Keratinocyte (primary cell): ENCODE results near the gene ATP13A1.

Source experiments
- CTCF ChIP-seq, 3 experiments: IDR thresholded peaks in 1 of 3; conservative IDR thresholded peaks in 1 of 3; optimal IDR thresholded peaks in 1 of 3; 2 replicates in 2 of 3; 3 replicates in 1 of 3; pipeline versions ENCODE3 to v1.5.1; 2011; ENCODE audit warnings: low read length in 3 of 3, mild to moderate bottlenecking in 3 of 3, moderate library complexity in 2 of 3, control low read depth in 1 of 3, inconsistent platforms in 1 of 3; ENCODE audit not compliant: insufficient read depth in 2 of 3; ENCODE audit errors: extremely low read depth in 1 of 3
- EZH2 ChIP-seq: IDR thresholded peaks from one replicate; pipeline ENCODE4 v1.6.1; 2012; ENCODE audit warnings: inconsistent platforms, mild to moderate bottlenecking, low read length, moderate library complexity

- TF ChIP-seq CTCF (optimal IDR thresholded peaks at IDR 0.05 in 1 of 3, IDR thresholded peaks at IDR 0.05 in 1 of 3, conservative IDR thresholded peaks at IDR 0.05 in 1 of 3; ENCODE audit: extremely low read depth in 1 of 3, insufficient read depth in 2 of 3, low read length in 3 of 3) (no peak), EZH2 (no peak)
Measured at GRCh38 chr19:19652482-19653295, 10.8 kb downstream of the ATP13A1 start.
